Stimulated activated CD4-positive, alpha-beta T cell treated with anti-CD3 and anti-CD28 coated beads, Interleukin-15, amount 100 ng/mL, for 1 hour (primary cell): ENCODE results near the gene MOB3B.
"Not testable (repeated sequence)": the region's sequence is repeated elsewhere in the genome, so short reads cannot be mapped to it uniquely, and the experiment has no call there.

ENCODE experiments used
- DNase-seq, 2 donors: peaks; one replicate each; pipeline ENCODE4 v3.0.0-alpha.2; 2020; ENCODE audit warnings: low read depth in 1 of 2, low spot score in 1 of 2

The MOB3B gene

DNA sequence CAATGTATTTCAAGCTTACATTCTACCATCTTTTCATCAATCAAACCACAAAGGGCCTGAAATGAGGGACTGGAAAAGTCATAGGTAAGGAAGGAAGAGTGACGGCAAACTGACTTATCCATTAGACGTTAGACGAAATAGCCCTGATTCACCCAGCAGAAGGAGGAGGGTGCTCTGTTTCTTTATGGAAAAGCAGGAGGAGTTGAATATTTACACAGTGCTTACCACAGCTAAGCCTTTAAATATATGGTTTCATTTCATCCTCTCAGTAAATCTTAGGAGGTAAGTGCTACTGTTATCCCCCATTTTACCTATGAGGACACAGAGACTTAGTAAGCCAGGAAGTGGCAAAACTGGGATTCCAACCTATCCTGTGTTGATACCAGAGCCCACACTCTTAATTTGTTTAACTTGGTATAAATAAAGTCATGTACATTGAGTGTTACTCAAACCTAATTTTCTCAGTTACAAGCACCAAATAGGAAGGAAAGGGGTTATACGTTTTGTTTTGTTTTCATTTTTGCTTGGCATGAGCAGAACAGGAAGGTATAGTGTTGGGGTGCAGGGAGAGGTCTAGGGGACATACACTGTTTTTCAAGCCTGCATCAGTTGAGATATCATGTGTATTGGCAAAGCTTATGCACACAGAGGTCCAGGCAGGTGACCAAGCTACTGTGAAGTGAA is 103.6 kb downstream of the MOB3B start:
- no peak for DNase-seq

DNA sequence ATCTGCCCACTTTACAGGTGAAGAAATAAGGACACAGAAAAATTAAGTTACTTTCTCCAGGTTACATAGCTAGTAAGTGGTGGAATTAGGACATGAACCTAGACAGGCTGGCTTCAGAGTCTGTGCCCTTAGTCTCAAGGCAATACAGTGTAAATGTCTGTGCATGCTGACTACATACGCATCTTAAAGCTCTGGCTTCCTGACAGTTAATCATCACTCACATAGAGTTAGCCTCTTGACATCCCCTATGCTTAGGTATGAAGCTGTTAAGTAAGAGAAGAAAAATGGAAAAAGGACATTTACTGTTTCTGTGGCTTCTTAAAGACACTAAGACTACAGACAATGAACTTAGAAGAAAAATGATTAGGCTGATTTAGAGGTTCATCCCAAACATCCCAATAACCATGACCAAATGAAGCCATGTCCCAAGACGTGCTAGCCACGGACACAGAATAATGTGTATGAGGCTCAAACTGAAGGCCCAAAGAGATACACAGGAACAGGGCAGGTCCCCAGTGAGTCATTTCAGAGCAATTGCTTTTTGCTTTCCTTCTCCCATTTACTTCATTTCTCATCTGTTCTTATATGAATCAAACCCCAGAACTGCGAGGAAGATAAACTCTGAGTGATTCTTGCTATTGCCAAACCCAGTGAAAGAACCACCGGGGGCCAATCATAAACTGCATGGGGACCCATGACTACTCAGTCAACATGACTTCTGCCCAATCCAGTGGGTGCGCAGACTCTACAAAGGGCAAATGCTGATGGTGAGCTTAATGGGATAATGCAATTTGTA is 105.5 kb downstream of the MOB3B start:
- no peak for DNase-seq

DNA sequence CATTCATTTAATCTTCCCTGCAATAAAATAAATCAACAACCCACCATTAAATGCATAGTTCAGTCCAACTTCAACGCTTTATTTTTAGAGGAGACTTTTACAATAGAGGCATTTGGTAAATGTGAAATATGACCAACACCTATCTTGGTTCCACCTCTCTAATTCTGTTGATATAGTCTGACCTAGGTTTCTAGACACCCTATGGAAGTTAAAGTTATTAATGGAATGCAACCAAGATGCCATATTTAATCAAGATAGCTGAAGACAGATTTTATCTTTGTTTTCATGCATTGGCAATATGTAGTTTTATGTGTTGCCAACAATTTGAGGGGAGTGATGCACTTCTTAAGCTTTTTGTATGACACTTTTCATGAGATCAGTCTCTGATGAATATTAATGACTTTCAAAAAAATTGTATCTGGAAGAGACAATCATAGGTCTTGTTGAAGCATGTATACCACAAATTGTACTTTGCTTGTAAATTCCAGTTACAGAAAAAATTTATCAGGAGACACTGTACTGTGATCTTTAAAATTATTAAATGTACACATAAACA is 107.3 kb downstream of the MOB3B start:
- DNase-seq = no peak

DNA sequence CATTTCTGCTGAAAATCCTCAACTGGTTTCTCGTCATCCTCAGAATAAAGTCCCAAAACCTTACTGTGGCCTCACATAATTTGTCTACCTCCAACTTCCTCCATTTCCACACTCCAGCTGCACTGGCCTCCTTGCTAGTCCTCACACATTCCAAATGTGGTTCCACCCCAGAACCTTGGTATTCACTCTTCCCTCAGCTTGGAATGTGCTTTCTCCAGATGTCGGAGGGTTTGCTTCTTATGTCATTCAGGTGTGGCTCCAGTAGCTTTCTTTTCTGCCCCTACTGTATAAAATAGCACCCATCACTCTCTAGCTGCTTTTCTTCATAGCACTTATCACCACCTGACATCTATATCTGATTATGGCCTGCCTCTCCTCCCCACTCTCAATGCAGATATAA is 108.0 kb downstream of the MOB3B start:
- no peak for DNase-seq

DNA sequence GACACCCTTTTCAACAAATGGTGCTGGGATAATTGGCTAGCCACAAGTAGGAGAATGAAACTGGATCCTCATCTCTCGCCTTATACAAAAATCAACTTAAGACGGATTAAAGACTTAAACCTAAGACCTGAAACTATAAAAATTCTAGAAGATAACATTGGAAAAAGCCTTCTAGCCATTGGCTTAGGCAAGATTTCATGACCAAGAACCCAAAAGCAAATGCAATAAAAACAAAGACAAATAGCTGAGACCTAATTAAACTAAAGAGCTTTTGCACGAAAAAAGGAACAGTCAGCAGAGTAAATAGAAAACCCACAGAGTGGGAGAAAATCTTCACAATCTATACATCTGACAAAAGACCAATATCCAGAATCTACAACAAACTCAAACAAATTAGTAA is 110.1 kb downstream of the MOB3B start:
- DNase-seq = not testable (repeated sequence)

DNA sequence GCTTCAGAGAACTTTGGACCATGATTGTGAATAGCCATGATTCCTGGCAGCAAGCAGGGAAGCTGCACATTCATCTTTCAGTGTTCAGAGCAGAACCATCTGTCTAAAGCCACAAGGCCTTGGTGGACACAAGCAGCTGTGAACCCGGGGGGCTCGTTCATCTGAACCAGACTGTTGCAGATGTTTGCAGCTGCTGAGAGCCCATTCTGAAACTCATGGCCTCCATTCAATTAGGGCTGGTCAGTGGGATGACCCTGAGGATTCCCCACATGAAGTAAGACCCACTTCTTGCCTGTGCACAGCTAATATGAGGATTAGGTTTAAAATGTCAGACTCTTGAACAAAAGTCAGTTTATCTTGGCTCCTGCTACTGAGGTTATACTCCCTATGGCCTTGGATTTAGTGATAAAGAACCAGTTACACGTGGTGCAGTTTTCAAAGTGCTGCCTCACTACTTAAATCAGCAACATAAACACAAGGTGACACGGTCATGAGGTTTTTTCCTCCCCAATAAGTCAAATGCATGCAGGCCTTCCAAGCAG is 115.3 kb downstream of the MOB3B start:
- DNase-seq = no peak

DNA sequence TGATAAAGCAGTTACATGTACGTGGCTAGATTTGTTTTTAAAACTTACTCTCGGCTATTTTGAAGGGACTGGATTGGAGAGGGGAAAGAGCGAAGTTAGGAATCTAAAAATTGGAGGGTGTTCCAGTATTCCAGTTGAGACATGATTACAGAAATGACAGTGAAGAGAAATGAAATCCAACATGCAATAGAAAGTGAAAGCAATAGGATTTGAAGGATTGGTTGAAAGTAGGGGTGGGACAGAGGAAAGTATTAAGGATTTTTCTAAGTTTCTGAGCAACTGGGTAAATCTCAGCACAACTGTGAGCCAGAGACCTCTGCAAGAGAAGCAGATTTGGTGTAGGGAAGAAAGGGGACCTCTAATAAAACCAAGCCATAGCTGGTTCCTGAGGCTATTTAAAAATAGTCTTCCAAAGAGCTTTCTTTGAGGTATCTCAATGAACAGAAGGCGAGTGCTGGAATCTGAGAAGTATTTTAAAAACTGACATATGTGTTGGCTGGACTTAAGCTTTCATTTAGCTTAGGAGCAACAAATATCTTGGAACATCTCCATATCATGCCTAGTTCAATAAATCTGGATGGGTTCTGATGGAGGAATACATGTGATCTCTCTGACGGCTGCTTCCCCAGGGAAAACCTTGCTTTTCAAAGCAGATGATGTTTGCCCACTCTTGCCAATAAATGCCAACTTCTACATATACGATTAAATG is 115.9 kb downstream of the MOB3B start:
- no peak for DNase-seq

DNA sequence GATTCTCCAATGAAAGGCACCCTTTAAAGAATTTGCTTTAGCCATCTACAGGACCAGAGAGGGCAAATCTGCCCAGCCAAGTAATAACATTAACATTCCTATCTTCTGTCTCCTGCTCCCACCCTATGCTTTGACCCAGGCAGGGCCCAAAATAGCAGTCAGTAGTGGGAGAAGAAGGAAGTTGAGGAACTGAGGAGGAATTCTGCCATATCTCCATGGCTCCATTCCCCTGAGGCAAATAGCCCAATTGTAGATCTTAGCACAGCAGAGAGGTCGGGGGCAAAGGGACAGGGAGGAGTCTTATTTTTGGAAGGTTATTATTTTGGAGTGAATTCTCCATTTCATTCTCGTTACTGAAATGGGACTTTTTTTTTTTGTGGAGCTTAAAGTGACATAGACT is 116.7 kb downstream of the MOB3B start:
- DNase-seq = no peak

DNA sequence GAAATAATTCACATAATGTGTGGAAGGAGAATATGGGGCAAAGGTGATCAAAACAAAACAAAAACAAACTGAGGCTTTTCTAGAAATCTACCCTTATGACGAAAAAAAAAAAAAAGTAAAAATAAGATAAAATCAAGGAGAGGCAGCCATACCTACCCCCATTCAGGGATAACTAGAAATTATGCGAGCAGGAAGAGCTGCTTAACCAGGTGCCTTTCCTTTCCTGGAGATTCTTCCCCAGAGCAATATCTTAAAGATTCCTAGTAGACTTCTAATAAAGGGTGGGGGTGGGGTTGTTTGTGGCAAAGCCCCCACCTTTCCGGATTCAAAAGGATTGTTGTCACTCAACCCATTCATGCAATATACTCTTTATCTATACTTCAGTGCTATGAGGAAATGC is 117.5 kb downstream of the MOB3B start:
- DNase-seq = no peak

DNA sequence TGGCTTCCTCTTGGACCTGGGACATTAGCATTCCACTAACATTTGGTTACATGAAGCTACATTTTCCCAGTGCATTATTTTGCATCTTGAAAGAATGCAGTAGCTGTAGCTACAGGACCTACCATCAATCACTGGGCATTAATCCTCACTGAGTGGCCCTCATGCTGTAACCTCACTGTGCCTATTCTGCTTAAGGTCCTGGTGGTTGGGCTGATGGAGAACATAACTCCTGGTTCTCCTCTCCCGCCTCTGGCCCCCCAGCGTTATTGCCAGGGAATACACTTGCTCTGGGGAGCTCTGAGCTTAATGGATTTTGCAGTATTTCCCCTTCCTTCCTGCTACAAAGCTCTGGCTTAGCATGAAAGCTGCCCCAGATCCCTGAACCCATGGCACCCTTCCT is 121.1 kb downstream of the MOB3B start:
- DNase-seq = no peak

DNA sequence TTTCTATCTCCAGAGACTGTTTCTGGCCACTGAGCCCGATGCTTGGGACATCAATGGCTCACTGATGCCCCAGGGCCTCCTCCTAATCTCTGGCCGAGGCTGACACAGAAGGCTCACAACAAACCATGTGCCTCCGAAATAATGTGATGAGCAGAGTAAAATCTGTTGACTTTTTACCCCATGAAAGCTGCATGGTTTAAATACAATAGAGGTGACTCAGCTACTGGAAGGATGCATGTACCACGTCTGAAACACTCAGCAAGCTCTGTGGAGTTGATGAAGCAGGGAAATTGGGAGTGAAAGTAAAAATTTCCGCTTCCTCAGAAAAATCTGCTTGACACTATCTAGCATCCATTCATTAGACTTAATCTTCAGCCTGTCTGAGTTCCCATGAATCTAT is 121.6 kb downstream of the MOB3B start:
- DNase-seq = no peak

DNA sequence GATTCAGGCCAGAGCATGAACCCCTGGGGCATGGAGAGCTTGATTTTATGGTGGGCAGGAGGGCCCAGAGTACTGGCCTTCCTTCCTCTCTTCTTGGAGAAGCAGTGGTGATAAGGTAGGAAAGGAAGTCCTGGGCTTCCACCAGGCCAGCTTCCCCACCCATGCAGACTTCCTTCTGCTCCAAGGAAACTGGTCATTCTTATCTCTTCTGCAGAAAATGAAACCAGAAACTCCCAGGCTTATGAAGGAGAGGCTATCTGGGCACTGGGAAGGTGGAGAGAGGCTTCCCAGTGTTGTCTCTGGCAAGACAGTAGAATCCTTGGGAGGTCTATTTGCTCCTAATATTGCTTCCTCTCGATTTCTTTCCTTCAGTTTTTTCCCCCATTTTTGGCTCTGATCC is 122.1 kb downstream of the MOB3B start:
- no peak for DNase-seq

DNA sequence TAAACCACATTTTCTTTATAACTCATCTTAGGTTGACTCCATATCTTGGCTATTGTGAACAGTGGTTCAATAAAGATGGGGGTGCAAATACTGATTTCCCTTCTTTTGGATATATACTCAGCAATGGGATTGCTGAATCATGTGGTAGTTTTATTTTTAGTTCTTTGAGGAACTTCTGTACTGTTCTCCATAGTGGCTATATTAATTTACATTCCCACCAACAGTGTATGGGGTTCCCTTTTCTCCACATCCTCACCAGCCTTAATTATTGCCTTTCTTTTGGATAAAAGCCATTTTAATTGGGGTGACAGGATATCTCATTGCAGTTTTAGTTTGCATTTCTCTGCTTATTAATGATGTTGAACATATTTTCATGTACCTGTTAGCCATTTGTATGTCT is 125.0 kb downstream of the MOB3B start:
- no peak for DNase-seq

DNA sequence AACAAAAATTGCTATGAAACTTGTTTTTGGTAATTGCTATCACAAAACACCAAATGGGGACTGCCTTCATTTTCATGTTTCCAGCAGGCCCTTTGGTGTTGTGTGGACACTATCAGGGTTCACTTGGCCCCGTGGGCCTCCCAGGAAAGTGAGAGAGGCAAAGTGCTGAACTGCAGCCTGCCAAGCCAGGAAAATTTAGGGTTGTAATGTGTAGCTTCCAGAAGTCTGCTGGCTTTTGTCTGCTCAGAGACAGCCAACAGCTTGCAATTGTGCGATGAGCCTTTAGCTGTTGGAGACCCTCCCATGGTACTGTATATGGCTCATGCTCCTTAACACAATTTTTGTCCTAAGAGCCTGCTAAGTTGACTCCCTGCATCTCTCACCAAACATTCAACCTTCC is 127.0 kb downstream of the MOB3B start:
- DNase-seq = no peak

DNA sequence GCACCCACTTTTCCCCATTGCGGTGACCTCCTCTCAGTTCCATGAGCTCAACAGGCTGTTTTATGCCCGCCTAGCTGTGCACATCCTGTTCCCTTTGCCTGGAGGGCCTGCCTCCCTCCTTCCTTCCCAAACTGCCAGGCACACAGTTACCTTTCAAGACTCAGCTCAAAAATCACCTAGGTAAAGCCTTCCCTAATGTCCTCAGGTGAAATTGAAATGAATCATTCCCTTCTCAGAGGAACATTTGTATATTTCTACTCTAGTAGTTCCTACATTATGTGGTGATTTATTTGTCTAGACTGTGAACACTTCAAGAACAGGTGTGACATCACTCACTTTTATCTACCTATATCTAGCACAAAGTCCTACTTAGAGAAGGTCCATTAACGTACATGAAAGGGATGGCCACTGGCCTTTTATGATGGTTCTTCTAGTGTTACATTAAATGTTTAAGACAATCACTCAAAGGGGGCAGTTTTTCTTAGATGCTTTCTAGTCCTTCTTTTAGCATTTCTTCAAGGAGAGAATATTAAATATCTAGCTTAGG is 129.2 kb downstream of the MOB3B start:
- no peak for DNase-seq

DNA sequence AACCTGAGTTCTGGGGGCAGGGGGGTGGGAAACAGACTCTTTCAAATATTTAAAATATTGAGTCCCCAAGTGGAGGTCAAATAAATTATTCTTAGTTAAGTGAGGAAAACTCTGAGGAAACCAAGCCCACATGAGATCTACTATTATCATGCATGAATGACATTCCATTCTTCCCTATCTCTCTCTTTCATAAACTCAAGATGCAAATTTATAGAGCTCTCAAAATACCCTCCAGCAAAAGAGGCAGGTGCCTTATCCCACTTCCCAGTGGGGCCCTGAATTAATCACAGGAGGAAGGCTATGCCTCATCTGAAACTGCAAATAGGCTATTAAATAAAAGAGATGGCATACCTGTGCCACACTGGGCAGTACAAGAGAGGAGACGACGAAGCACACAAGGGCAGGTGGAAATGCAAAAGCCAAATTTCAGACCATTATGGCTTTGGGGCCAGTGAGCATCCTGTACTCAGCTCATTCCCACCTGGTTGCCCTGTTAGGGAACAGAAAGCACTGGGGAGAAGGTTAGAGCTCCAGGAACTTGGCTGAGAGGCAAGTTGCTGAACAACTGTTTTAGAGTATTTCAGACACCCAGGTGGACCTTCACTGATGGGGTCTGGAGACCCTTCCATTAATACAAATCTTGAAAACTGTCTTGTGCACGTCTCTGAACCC is 130.5 kb downstream of the MOB3B start:
- no peak for DNase-seq

DNA sequence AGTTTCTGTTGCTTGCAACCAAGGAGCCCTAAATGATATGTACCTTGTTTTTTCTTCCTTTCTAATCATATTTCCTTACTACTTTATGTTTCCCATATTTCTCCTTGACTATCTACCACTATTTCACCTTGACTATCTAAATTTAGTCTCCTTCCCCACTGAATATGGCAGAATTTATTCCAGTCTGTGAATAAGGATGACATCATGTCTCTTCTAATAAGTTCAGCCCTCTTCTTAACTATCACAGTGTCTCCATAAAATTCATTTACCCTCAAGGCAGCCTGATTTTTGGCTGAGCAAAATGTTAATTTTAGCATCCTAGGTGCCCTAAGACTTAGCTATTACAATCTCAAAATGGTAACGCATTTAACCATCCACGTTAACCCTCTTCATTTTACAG is 133.1 kb downstream of the MOB3B start:
- no peak for DNase-seq

DNA sequence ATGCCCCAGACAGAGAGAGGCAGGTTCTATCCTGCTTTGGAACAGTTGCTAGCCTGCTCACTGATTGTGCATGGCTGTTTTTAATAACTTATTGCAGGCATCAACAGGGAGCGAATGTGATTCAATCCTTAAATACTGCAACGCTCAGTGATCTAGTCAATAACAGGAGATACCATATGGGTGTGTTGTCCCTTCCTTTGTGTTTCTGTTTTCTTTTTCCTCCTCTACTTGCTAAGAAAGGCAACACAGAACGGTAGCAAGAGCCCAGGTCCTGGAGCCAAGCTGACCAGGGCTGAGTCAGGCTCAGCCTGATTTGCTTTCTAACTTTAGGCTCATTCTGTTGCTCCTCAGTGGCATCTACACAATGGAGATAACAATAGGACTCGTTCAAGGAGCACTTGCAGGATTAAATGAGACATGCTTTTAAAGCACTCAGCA is 134.1 kb downstream of the MOB3B start:
- DNase-seq = no peak

DNA sequence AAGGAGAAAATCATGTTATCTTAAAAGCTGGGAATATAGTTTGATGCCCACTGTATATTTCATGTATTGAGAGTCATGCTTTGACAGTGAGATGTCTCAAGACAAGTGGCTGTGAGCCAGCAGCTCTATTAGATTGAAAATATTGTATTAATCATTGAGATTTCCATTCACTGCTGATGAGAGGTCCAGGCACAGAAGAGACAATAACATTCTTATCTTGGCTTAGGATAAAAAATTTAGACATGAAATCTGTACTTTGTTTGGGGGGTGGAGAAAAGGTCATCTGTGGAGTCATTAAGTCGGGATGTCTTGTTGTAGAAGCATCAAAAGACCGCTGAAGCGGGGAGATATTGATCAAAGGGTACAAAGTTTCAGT is 134.8 kb downstream of the MOB3B start:
- DNase-seq = no peak

DNA sequence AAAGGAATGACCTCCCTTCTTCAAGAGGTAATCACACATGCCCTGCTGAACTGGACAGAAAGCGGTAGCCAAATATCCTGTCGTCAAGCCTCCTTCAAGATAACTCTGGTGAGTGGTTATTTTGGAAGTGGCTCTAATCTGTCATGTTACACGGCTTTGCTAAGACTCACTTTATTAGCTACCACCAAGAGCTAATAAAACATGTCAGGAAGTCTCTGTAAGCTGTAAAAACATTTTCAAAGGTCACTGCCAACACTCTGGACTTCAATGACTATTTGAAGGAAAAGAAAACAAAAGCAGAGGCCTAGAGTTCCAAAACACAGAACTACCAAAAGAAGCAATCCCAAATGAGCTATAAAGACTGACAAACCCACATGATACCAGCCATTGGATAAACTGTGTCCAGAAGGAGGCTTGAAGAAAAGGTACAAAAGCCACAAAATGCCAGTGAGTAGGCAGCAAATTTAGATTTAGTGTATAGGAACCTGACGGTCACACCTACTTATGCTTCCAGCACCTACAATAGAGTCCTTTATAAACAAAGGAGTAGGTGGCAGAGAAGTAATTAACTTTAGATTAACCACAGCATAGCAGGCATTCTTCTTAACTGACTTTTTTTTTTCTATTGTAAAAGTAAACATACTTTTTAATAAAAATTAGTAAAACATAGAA is 135.3 kb downstream of the MOB3B start:
- no peak for DNase-seq
